OCI-LY7 (cell line): Measurements from ENCODE around the gene DEF6.

Experiments
- CTCF ChIP-seq: fragments of 200-600 bp; sonication (generic); conservative IDR thresholded peaks from 2 replicates; pipeline ENCODE4 v1.5.1; 2014; ENCODE audit warnings: mild to moderate bottlenecking, antibody characterized with exemption, low read length, moderate library complexity, mixed read lengths
- EZH2phosphoT487 ChIP-seq: fragments of 200-600 bp; sonication (generic); IDR thresholded peaks from 2 replicates; pipeline ENCODE4 v1.6.1; 2018; ENCODE audit warnings: low read depth, borderline replicate concordance, mild to moderate bottlenecking, mixed run types, antibody characterized with exemption, low read length, moderate library complexity, mixed read lengths

GRCh38 chr6:35365594-35366203, 68.1 kb downstream of the DEF6 start:
- TF ChIP-seq CTCF (no peak), EZH2phosphoT487 (no peak)
